Measurements from ENCODE around the gene PHAF1. TPM values are rescaled to one million over a fixed set of nuclear protein-coding genes. Genes with fewer than 3 reads are reported as not detected.
A peak's percentile ranks its signal among the peaks of the same experiment; 100 is the strongest.

The PHAF1 gene
- total and polyA plus RNA-seq, 10 donors: 5.5 to 44.0 (median 18.4) TPM

DNA sequence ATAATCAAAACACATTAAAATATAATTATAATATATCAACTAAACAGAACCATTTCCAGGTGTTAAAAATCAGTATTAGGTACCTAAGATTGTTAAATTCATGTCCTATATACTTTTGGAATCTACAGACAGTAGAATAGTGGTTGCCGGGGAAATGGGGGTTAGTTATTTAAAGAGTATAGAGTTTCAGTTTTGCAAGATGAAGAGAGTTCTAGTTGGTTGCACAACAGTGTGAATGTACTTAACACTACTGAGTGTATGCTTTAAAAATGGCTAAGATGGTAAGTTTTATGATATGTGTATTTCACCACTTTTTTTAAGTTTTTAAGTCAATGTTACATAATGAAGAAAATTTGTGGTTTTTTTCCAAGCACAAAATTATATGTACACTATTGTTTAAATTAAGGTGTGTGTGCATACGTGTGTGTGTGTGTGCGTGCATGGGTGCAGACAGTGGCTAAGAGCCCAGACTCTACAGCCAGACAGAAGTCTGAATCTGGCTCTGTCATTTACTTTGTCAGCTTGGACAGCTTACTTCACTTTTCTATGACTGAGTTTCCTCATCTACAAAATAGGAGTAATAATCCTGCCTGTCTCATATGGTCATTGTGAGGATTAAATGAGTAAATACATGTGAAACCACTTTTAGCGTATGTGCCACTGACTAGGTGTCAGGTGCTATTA is 25.3 kb upstream of the PHAF1 start:
- Histone ChIP-seq H3K4me1 (peaks cover 0 to 14% (median 0%) of the 10 kb centered on the region in 6 donors), H3K4me3 (no peak overlapping the region), H3K27me3 (replicated peaks in 1 of 7) (no peaks in the 10 kb centered on the region), H3K27ac (no peak overlapping the region), H3K36me3 (peaks cover 0 to 76% (median 6%) of the 10 kb centered on the region in 6 donors), H3K9me3 (no peaks in the 10 kb centered on the region)
- intact Hi-C loops (cut with DNase I; ENCODE audit: low total_unique reads): no loop called here
- no peak for DNase-seq
- 72 to 83% (median 80%) methylated on average over 4 of the region's 4 CpGs for WGBS, 5 donors
- TF ChIP-seq POLR2A (IDR thresholded peaks at IDR 0.05): no peak
- TF ChIP-seq POLR2AphosphoS5 (IDR thresholded peaks at IDR 0.05): no peak
- TF ChIP-seq, protein P1, sequence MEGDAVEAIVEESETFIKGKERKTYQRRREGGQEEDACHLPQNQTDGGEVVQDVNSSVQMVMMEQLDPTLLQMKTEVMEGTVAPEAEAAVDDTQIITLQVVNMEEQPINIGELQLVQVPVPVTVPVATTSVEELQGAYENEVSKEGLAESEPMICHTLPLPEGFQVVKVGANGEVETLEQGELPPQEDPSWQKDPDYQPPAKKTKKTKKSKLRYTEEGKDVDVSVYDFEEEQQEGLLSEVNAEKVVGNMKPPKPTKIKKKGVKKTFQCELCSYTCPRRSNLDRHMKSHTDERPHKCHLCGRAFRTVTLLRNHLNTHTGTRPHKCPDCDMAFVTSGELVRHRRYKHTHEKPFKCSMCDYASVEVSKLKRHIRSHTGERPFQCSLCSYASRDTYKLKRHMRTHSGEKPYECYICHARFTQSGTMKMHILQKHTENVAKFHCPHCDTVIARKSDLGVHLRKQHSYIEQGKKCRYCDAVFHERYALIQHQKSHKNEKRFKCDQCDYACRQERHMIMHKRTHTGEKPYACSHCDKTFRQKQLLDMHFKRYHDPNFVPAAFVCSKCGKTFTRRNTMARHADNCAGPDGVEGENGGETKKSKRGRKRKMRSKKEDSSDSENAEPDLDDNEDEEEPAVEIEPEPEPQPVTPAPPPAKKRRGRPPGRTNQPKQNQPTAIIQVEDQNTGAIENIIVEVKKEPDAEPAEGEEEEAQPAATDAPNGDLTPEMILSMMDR (IDR thresholded peaks at IDR 0.05 in 8 of 11, conservative IDR thresholded peaks at IDR 0.05 in 3 of 11): no peak

DNA sequence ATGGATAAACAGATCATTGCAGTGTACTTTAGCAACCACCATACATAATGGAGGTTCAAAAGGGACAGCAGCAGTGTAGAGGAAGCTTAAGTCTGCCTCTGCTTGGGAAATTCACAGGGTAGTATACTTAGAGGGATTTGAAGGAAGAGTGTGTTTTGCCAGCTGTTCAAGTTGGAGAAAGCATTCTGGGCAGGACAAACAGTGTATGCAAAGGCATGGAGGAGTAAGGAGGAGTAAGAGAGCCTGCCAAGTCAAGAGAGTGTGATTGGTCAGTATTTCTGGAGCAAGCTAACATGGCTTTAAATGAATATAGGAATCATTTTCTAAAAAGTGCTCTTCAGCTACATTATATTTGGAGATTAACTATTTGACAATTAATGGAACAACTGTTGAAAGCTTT is 22.9 kb upstream of the PHAF1 start:
- TF ChIP-seq, protein P1 (IDR thresholded peaks at IDR 0.05 in 8 of 11, conservative IDR thresholded peaks at IDR 0.05 in 3 of 11): no peak
- TF ChIP-seq POLR2AphosphoS5 (IDR thresholded peaks at IDR 0.05) (no peak), POLR2A (IDR thresholded peaks at IDR 0.05) (no peak)
- H3K9me3 ChIP-seq: no peaks in the 10 kb centered on the region
- no peak overlapping the region for H3K4me3 ChIP-seq
- no peak for DNase-seq
- H3K27ac ChIP-seq: peak overlapping the region in 1 of 8 donors; percentile 19
- intact Hi-C loops (cut with DNase I; ENCODE audit: low total_unique reads): no loop called here
- H3K27me3 ChIP-seq (replicated peaks in 1 of 7): no peaks in the 10 kb centered on the region
- H3K36me3 ChIP-seq: peaks cover 0 to 67% (median 6%) of the 10 kb centered on the region in 6 donors
- peaks cover 0 to 30% (median 7%) of the 10 kb centered on the region in 6 donors for H3K4me1 ChIP-seq

DNA sequence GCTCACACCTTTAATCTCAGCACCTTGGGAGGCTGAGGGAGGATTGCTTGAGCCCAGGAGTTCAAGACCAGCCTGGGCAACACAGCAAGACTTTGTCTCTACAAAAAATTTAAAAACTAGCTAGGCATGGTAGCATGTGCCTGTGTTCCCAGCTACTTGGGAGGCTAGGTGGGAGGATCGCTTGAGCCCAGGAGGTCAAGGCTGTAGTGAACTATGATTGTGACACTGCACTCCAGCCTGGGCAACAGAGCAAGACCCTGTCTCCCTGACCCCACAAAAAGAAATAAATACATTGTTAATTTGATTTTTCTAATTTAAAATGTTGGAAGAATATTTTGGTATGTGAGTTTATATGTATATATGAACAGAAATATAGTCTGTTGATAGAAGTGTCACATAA is 22.4 kb upstream of the PHAF1 start:
- intact Hi-C loops (cut with DNase I; ENCODE audit: low total_unique reads): no loop called here
- peaks cover 0 to 67% (median 7%) of the 10 kb centered on the region in 6 donors for H3K36me3 ChIP-seq
- H3K4me1 ChIP-seq: peaks cover 0 to 30% (median 7%) of the 10 kb centered on the region in 6 donors
- H3K4me3 ChIP-seq: no peak overlapping the region
- no peaks in the 10 kb centered on the region for H3K9me3 ChIP-seq
- H3K27me3 ChIP-seq (replicated peaks in 1 of 7): no peaks in the 10 kb centered on the region
- TF ChIP-seq, protein P1 (IDR thresholded peaks at IDR 0.05 in 8 of 11, conservative IDR thresholded peaks at IDR 0.05 in 3 of 11): no peak
- no peak for TF ChIP-seq POLR2A (IDR thresholded peaks at IDR 0.05)
- no peak for TF ChIP-seq POLR2AphosphoS5 (IDR thresholded peaks at IDR 0.05)
- DNase-seq: no peak
- 80 to 89% (median 87%) methylated on average over 1 of the region's 1 CpG for WGBS, 5 donors
- H3K27ac ChIP-seq: peak overlapping the region in 1 of 8 donors; percentile 19

GRCh38 chr16:67087803-67088202 is 21.9 kb upstream of the PHAF1 start:
- Histone ChIP-seq H3K27me3 (replicated peaks in 1 of 7) (no peaks in the 10 kb centered on the region), H3K4me1 (peaks cover 0 to 30% (median 7%) of the 10 kb centered on the region in 6 donors), H3K27ac (no peak overlapping the region), H3K4me3 (no peak overlapping the region), H3K9me3 (no peaks in the 10 kb centered on the region), H3K36me3 (peaks cover 0 to 70% (median 8%) of the 10 kb centered on the region in 6 donors)
- intact Hi-C loops (cut with DNase I; ENCODE audit: low total_unique reads): no loop called here
- TF ChIP-seq, protein P1 (IDR thresholded peaks at IDR 0.05 in 8 of 11, conservative IDR thresholded peaks at IDR 0.05 in 3 of 11): no peak
- no peak for TF ChIP-seq POLR2A (IDR thresholded peaks at IDR 0.05)
- TF ChIP-seq POLR2AphosphoS5 (IDR thresholded peaks at IDR 0.05): no peak
- DNase-seq: no peak
